Amniotic epithelial cell (primary cell): ENCODE data around the gene ASIC1.

ENCODE experiments used
- DNase-seq: peaks from one replicate; pipeline ENCODE4 v3.0.0-alpha.2; 2010; ENCODE audit warnings: low read depth

ASIC1 gene

DNA sequence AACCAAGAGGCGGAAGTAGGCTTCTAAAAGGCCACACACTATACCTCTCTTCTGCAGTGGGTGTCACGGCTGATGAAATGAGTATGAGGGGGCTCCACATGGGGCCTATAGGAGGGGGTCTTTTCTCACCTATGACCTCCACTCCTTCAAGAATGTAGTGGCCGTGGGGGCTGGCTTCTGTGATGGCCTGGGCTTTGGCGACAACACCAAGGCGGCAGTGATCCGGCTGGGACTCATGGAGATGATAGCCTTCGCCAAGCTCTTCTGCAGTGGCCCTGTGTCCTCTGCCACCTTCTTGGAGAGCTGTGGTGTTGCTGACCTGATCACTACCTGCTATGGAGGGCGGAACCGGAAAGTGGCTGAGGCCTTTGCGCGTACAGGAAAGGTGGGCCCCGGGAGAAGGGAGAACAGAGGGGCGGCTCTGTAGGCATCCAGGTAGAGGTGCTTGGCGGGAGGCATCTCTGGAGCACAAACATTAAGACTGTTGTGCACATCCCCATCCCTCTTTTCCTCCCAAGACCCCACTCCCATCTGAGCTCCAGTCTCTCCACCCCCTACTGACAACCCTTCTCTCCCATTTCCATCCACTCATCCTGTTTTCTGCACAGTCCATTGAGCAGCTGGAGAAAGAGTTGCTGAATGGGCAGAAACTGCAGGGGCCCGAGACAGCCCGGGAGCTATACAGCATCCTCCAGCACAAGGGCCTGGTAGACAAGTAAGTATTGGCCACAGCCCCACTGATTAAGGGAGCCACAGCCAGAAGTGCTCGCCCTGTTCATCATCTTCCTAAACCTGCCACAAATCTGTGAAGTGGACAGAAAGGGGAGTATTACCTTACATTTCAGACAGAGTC, 50.2 kb downstream of the ASIC1 start:
- no peak for DNase-seq

- no peak for DNase-seq
These were observed 51.9 kb downstream of the ASIC1 start for GRCh38 chr12:50109319-50109718.

DNA sequence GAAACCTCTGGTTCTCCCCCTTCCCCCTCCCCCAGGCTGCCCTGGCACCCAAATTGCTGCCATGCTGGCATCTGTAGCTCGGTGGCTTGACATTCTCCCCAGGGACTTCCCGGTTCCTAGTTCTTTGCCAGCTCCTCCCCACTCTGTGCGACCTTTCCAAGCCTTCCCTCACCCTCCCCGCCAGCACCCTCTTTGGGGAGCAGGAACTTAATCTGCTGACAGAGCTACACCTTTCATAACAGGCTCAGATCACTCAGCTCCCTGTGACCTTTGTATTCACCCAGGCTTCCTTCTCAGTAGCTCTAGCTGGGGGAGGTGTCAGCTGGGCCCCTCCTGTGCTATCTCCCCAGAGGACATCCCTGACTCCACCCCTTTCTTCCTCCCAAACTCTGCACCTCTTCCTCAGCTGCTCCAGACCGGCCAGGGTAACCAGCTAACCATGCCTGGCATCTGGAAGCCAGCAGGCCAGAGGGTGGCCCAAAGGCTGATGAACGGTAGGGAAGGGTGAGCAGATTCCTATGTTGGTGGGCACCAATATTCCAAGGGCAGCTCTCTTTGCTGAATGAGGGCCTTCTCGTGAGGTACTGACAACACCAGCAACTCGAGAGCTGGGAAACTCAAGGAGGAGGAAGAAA, 52.8 kb downstream of the ASIC1 start:
- no peak for DNase-seq

DNA sequence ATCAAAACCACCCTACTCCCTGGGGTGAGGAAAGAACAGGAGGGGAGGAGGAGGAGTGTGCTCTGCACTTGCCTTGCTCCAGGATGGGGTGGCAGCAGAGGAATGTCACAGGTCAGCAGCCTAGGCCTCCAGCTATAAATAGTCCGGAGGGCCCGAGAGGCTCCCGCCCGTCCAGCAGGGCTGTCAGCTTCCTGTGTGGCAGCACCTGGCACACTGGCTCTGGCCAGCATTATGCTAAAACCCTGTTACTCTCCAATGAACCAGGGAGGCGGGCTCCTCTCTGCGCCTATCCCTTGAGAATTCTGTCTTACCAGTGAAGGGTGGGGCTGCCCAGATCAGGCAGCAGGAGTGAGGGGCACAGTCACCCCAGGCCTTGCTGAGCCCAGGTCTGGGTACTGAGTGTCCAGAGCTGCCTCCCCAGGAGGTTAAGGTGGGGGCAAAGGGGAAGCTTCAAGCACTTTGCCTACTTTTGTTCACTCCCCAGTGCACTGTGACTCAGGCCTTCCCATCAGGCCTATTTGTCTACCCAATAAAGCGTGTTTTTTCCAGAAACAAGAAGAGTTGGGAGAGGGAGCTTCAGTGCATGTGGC, 53.5 kb downstream of the ASIC1 start:
- peak; percentile 23 for DNase-seq

- DNase-seq: no peak
These were observed 53.9 kb downstream of the ASIC1 start for GRCh38 chr12:50111395-50111692.

- DNase-seq: peak; percentile 99
These were observed 54.5 kb downstream of the ASIC1 start, which contains the start of gene COX14 for GRCh38 chr12:50111693-50112455. Gene COX14, plus strand, starts transcription at chr12:50112236. Its CDS starts 7,808 bp downstream, at chr12:50120044.

GRCh38 chr12:50112456-50113218, 55.2 kb downstream of the ASIC1 start:
- no peak for DNase-seq

- DNase-seq: no peak
These were observed 59.7 kb downstream of the ASIC1 start for GRCh38 chr12:50117057-50117622.

- no peak for DNase-seq
These were observed 62.0 kb downstream of the ASIC1 start for GRCh38 chr12:50119387-50119786.

GRCh38 chr12:50120521-50120920, 63.1 kb downstream of the ASIC1 start:
- DNase-seq: no peak

DNA sequence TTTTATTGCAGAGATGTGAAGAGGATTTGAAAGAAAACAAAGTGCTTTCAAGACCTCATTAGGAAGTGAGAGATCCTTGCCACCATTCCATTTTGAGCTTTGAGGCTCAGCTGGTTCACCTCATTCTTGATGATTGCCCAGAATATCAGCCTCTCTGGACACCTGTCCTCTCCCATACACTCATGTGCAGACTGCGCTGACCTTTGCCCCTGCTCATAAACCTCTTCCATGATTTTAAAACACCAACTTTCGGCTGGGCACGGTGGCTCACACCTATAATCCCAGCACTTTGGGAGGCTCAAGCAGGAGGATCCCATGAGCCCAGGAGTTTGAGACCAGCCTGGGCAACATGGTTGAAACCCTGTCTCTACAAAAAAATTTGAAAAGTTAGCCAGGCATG, 63.6 kb downstream of the ASIC1 start:
- DNase-seq: no peak

DNA sequence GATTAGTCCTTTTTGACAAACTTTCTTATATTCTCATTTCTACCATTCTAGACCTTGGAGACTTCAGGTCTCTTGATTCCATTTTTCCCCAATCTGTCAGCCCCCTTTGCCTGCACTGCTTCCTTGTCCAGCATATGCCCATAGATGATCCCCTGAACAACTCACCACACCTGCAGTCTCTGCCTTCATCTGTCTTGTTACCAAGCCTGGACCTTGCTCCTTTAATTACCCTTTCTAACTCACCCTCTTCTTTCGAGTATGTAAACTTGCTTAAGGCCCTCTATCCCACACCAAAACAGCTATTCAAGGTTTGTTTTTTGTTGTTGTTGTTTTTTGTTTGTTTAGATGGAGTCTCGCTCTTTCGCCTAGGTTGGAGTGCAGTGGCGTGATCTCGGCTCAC, 64.2 kb downstream of the ASIC1 start:
- no peak for DNase-seq

GRCh38 chr12:50123203-50123602, 65.8 kb downstream of the ASIC1 start:
- DNase-seq: peak; percentile 13

- no peak for DNase-seq
These were observed 70.2 kb downstream of the ASIC1 start for GRCh38 chr12:50127546-50127945.

GRCh38 chr12:50129290-50129689, 71.9 kb downstream of the ASIC1 start:
- no peak for DNase-seq

DNA sequence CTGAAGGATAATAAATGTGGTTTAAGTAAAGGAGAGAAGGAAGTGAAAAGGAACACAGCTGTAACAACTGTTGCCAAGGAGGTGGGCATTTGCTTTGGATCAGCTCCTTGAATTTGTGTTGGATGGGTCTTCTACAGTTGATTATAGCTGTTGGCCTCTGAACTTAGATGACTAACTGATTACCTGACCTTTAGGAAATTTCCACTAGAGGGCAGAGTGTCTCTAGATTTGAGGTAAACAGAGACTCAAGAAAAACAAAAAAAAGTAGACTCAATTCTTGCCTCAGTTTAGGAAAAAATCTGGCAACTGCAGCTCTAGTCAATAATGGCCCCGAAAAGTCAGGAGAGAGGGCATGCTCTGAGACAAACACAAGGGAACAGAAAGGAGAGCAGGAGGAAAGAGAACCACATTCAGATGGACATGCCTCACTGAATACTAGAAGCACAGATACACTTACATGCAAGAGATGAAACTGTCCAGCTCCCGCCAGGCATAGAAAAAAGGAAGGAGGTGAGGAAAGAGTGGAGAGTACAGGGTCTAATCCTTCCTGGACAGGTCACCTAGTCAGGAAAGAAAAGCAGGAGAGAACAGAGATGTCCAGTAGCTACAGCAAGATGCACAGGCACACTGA, 75.2 kb downstream of the ASIC1 start:
- peak; percentile 51 for DNase-seq
